Breast epithelium (tissue), 4 donors: ENCODE results near the gene SPATA16. TPM values are rescaled to one million over a fixed set of nuclear protein-coding genes. Genes with fewer than 3 reads are reported as not detected.

Experiments used
- DNase-seq, 2 donors: peaks; one replicate each; pipeline ENCODE4 v3.0.0-alpha.2; 2019; ENCODE audit warnings: low spot score in 2 of 2
- H3K27ac ChIP-seq, 2 donors: fragments of 200-600 bp; sonication (generic) in 1 of 2; one replicate each; pipeline ENCODE4 v1.5.1; 2016 to 2019; ENCODE audit warnings: mild to moderate bottlenecking in 1 of 2
- H3K27me3 ChIP-seq, 2 donors: fragments of 200-600 bp; sonication (generic) in 1 of 2; one replicate each; pipeline versions ENCODE4 v1.5.1 to v1.6.0; 2017 to 2019; ENCODE audit warnings: control low read depth in 1 of 2, mild to moderate bottlenecking in 1 of 2
- H3K36me3 ChIP-seq: fragments of 200-600 bp; one replicate; pipeline ENCODE4 v1.5.1; 2019
- H3K4me1 ChIP-seq, 2 donors: fragments of 200-600 bp; sonication (generic); one replicate each; pipeline ENCODE4 v1.5.1; 2016 to 2019; ENCODE audit warnings: control low read depth in 1 of 2
- H3K4me3 ChIP-seq, 3 donors: fragments of 200-600 bp; sonication (generic); 1 replicate in 2 of 3; 2 replicates in 1 of 3; pipeline ENCODE4 v1.5.1; 2016 to 2019; ENCODE audit warnings: mild to moderate bottlenecking in 3 of 3, moderate library complexity in 2 of 3
- H3K9me3 ChIP-seq, 2 donors: fragments of 200-600 bp; sonication (generic) in 1 of 2; one replicate each; pipeline ENCODE4 v1.5.1; 2016 to 2019; ENCODE audit warnings: control low read depth in 1 of 2
- CTCF ChIP-seq, 3 donors: fragments of 450-650 bp; IDR thresholded peaks; one replicate each; pipeline ENCODE4 v1.5.1; 2016 to 2017; ENCODE audit warnings: antibody characterized with exemption in 3 of 3, mild to moderate bottlenecking in 3 of 3, moderate library complexity in 3 of 3
- POLR2A ChIP-seq: fragments of 450-650 bp; IDR thresholded peaks from one replicate; pipeline ENCODE4 v1.6.1; 2016; ENCODE audit warnings: antibody characterized with exemption, mild to moderate bottlenecking, moderate library complexity
- POLR2AphosphoS5 ChIP-seq, 3 donors: sonication (generic); formaldehyde crosslinking; IDR thresholded peaks; one replicate each; pipeline ENCODE4 v1.6.1; 2017; ENCODE audit warnings: antibody characterized with exemption in 3 of 3
- intact Hi-C: fragments of 100-400 bp; cut with DNase I; formaldehyde crosslinking; loops from one replicate; pipeline ENCODE4 v1.15.1; 2023; ENCODE audit warnings: low total_unique reads
- total RNA-seq, 3 donors: library from RNA; depleted of rRNA; stranded (reverse); fragments of >200 nt; gene quantifications; one replicate each; pipeline ENCODE4 v1.1.0, GENCODE V29; 2016

Gene SPATA16
- total RNA-seq, 3 donors from 2014 or later = not detected

- Histone ChIP-seq H3K4me1 (no peaks in the 10 kb centered on the region), H3K27me3 (no peaks in the 10 kb centered on the region), H3K4me3 (no peak overlapping the region), H3K27ac (no peak overlapping the region), H3K9me3 (no peaks in the 10 kb centered on the region), H3K36me3 (no peaks in the 10 kb centered on the region)
- TF ChIP-seq POLR2A (no peak), CTCF (IDR thresholded peaks at IDR 0.05) (no peak), POLR2AphosphoS5 (IDR thresholded peaks at IDR 0.05) (no peak)
- no peak for DNase-seq
- intact Hi-C loops = no loop called here
These were observed 293.7 kb downstream of the SPATA16 start for GRCh38 chr3:172847292-172847691.

- no peaks in the 10 kb centered on the region for H3K4me1 ChIP-seq
- no peaks in the 10 kb centered on the region for H3K9me3 ChIP-seq
- H3K27me3 ChIP-seq = no peaks in the 10 kb centered on the region
- no peaks in the 10 kb centered on the region for H3K36me3 ChIP-seq
- H3K27ac ChIP-seq = no peak overlapping the region
- TF ChIP-seq POLR2AphosphoS5 (IDR thresholded peaks at IDR 0.05) = no peak
- TF ChIP-seq CTCF (IDR thresholded peaks at IDR 0.05) = no peak
- no peak for TF ChIP-seq POLR2A
- intact Hi-C loops = no loop called here
- H3K4me3 ChIP-seq = no peak overlapping the region
- DNase-seq = no peak
These were observed 294.3 kb downstream of the SPATA16 start for GRCh38 chr3:172846706-172847105.

GRCh38 chr3:172846103-172846561, 294.9 kb downstream of the SPATA16 start:
- Histone ChIP-seq H3K9me3 (no peaks in the 10 kb centered on the region), H3K27me3 (no peaks in the 10 kb centered on the region), H3K4me1 (no peaks in the 10 kb centered on the region), H3K27ac (no peak overlapping the region), H3K4me3 (no peak overlapping the region), H3K36me3 (no peaks in the 10 kb centered on the region)
- TF ChIP-seq POLR2A = no peak
- no peak for TF ChIP-seq CTCF (IDR thresholded peaks at IDR 0.05)
- no peak for TF ChIP-seq POLR2AphosphoS5 (IDR thresholded peaks at IDR 0.05)
- intact Hi-C loops = no loop called here
- no peak for DNase-seq

GRCh38 chr3:172844428-172844827, 296.6 kb downstream of the SPATA16 start:
- no peak for DNase-seq
- no peak overlapping the region for H3K27ac ChIP-seq
- TF ChIP-seq POLR2AphosphoS5 (IDR thresholded peaks at IDR 0.05) (no peak), CTCF (IDR thresholded peaks at IDR 0.05) (no peak), POLR2A (no peak)
- no peaks in the 10 kb centered on the region for H3K9me3 ChIP-seq
- no peak overlapping the region for H3K4me3 ChIP-seq
- no peaks in the 10 kb centered on the region for H3K27me3 ChIP-seq
- H3K4me1 ChIP-seq = no peaks in the 10 kb centered on the region
- intact Hi-C loops = no loop called here
- H3K36me3 ChIP-seq = no peaks in the 10 kb centered on the region

- DNase-seq = no peak
- intact Hi-C loops = no loop called here
- Histone ChIP-seq H3K4me3 (no peak overlapping the region), H3K9me3 (no peaks in the 10 kb centered on the region), H3K36me3 (no peaks in the 10 kb centered on the region), H3K27ac (no peak overlapping the region), H3K4me1 (no peaks in the 10 kb centered on the region), H3K27me3 (no peaks in the 10 kb centered on the region)
- TF ChIP-seq POLR2A (no peak), CTCF (IDR thresholded peaks at IDR 0.05) (no peak), POLR2AphosphoS5 (IDR thresholded peaks at IDR 0.05) (no peak)
These were observed 300.1 kb downstream of the SPATA16 start for GRCh38 chr3:172840913-172841312.
